Stimulated activated CD4-positive, alpha-beta T cell treated with anti-CD3 and anti-CD28 coated beads, Interleukin-1b, Interleukin-23, amount 100 ng/mL, for 1 hour (primary cell): ENCODE data around the gene C10orf53.

Experiments
- DNase-seq, 2 donors: peaks; one replicate each; pipeline ENCODE4 v3.0.0-alpha.2; 2020; ENCODE audit warnings: low read depth in 2 of 2

Gene C10orf53

GRCh38 chr10:49679480-49679893 lies at the start of gene C10orf53:
C10orf53 (plus strand) TSS chr10:49679651; CDS start chr10:49679698, 47 bp downstream.
- DNase-seq: no peak

- no peak for DNase-seq
Observed at GRCh38 chr10:49631975-49632374, 47.5 kb upstream of the C10orf53 start.

GRCh38 chr10:49632406-49633317 lies 46.8 kb upstream of the C10orf53 start:
- no peak for DNase-seq

- DNase-seq: no peak
Observed at GRCh38 chr10:49633327-49634068, 46.0 kb upstream of the C10orf53 start.

GRCh38 chr10:49634069-49634660 lies 45.3 kb upstream of the C10orf53 start:
- DNase-seq: no peak

GRCh38 chr10:49642311-49642710 lies 37.1 kb upstream of the C10orf53 start:
- no peak for DNase-seq

- no peak for DNase-seq
Observed at GRCh38 chr10:49643241-49644034, 36.0 kb upstream of the C10orf53 start.

- DNase-seq: no peak
Observed at GRCh38 chr10:49644035-49644646, 35.3 kb upstream of the C10orf53 start.

- DNase-seq: no peak
Observed at GRCh38 chr10:49645417-49645816, 34.0 kb upstream of the C10orf53 start.

GRCh38 chr10:49645871-49646870 lies 33.3 kb upstream of the C10orf53 start:
- DNase-seq: no peak

GRCh38 chr10:49647554-49647953 lies 31.9 kb upstream of the C10orf53 start:
- no peak for DNase-seq

- DNase-seq: no peak
Observed at GRCh38 chr10:49647985-49648795, 31.3 kb upstream of the C10orf53 start.

- no peak for DNase-seq
Observed at GRCh38 chr10:49649294-49649693, 30.2 kb upstream of the C10orf53 start.

- no peak for DNase-seq
Observed at GRCh38 chr10:49649936-49650723, 29.3 kb upstream of the C10orf53 start.

- DNase-seq: no peak
Observed at GRCh38 chr10:49650724-49651034, 28.8 kb upstream of the C10orf53 start.

- DNase-seq: no peak
Observed at GRCh38 chr10:49651039-49651835, 28.2 kb upstream of the C10orf53 start.

GRCh38 chr10:49651917-49652316 lies 27.5 kb upstream of the C10orf53 start:
- DNase-seq: no peak
